ENCODE data around the gene MANSC4. TPM values are rescaled to one million over a fixed set of nuclear protein-coding genes. Genes with fewer than 3 reads are reported as not detected.

MANSC4 gene
- total and polyA plus RNA-seq, 9 of the 15 experiments (the other 6 are each of a cell fraction or from before 2014, with no cell fraction given), result not detected

- TF ChIP-seq, protein P1, sequence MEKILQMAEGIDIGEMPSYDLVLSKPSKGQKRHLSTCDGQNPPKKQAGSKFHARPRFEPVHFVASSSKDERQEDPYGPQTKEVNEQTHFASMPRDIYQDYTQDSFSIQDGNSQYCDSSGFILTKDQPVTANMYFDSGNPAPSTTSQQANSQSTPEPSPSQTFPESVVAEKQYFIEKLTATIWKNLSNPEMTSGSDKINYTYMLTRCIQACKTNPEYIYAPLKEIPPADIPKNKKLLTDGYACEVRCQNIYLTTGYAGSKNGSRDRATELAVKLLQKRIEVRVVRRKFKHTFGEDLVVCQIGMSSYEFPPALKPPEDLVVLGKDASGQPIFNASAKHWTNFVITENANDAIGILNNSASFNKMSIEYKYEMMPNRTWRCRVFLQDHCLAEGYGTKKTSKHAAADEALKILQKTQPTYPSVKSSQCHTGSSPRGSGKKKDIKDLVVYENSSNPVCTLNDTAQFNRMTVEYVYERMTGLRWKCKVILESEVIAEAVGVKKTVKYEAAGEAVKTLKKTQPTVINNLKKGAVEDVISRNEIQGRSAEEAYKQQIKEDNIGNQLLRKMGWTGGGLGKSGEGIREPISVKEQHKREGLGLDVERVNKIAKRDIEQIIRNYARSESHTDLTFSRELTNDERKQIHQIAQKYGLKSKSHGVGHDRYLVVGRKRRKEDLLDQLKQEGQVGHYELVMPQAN (IDR thresholded peaks at IDR 0.05; ENCODE audit: borderline replicate concordance), result no peak
- no peak for TF ChIP-seq CBFA2T3 (IDR thresholded peaks at IDR 0.05)
- no peak for TF ChIP-seq ZNF23 (CRISPR knock-in tag; IDR thresholded peaks at IDR 0.05)
- TF ChIP-seq MEIS2 (IDR thresholded peaks at IDR 0.05; ENCODE audit: partially characterized antibody), result no peak
- no peak for TF ChIP-seq FOXO4 (CRISPR knock-in tag; IDR thresholded peaks at IDR 0.05)
- no peak for TF ChIP-seq HCFC1 (IDR thresholded peaks at IDR 0.05; ENCODE audit: low read depth, low read length)
- no peak for TF ChIP-seq TOE1 (IDR thresholded peaks at IDR 0.05; ENCODE audit: borderline replicate concordance)
- TF ChIP-seq TOE1 (CRISPR knock-in tag; IDR thresholded peaks at IDR 0.05; ENCODE audit: borderline replicate concordance, low read depth), result no peak
- TF ChIP-seq FOXM1 (IDR thresholded peaks at IDR 0.05; ENCODE audit: low read depth), result no peak
- TF ChIP-seq FOXM1 (CRISPR knock-in tag; IDR thresholded peaks at IDR 0.05; ENCODE audit: low read depth), result no peak
- TF ChIP-seq CBFA2T2 (conservative IDR thresholded peaks at IDR 0.05), result no peak
- TF ChIP-seq ZBTB12 (CRISPR knock-in tag; IDR thresholded peaks at IDR 0.05), result no peak
- no peak for TF ChIP-seq ZNF133 (CRISPR knock-in tag; IDR thresholded peaks at IDR 0.05)
- TF ChIP-seq HNRNPK (IDR thresholded peaks at IDR 0.05; ENCODE audit: low read depth, low read length, poor library complexity, severe bottlenecking), result no peak
- TF ChIP-seq, protein P2, sequence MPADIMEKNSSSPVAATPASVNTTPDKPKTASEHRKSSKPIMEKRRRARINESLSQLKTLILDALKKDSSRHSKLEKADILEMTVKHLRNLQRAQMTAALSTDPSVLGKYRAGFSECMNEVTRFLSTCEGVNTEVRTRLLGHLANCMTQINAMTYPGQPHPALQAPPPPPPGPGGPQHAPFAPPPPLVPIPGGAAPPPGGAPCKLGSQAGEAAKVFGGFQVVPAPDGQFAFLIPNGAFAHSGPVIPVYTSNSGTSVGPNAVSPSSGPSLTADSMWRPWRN (IDR thresholded peaks at IDR 0.05; ENCODE audit: low read depth), result no peak
- TF ChIP-seq MYNN (IDR thresholded peaks at IDR 0.05), result no peak
- TF ChIP-seq MYNN (CRISPR knock-in tag; IDR thresholded peaks at IDR 0.05), result no peak
- no peak for TF ChIP-seq FOXA1 (IDR thresholded peaks at IDR 0.05; ENCODE audit: borderline replicate concordance)
- no peak for TF ChIP-seq PHF20 (IDR thresholded peaks at IDR 0.05; ENCODE audit: partially characterized antibody)
These were observed 774 bp upstream of the MANSC4 start (continued) for GRCh38 chr12:27780612-27781408.

All from K562 (cell line).